HepG2 (cell line): ENCODE results near the gene DEGS1. TPM values are rescaled to one million over a fixed set of nuclear protein-coding genes. Genes with fewer than 3 reads are reported as not detected.
A peak's percentile ranks its signal among the peaks of the same experiment; 100 is the strongest.

Experiments used
- ATRX ChIP-seq: sonication (generic); formaldehyde crosslinking; IDR thresholded peaks from 2 replicates; pipeline ENCODE4 v1.4.0; 2020; ENCODE audit warnings: missing genetic modification reagents, borderline replicate concordance
- CBX5 ChIP-seq: sonication (generic); formaldehyde crosslinking; IDR thresholded peaks from 2 replicates; pipeline ENCODE4 v1.4.0; 2020; ENCODE audit warnings: missing genetic modification reagents, borderline replicate concordance
- CREM ChIP-seq, 2 experiments: sonication (generic) in 1 of 2; formaldehyde crosslinking in 1 of 2; IDR thresholded peaks; 2 replicates each; pipeline versions ENCODE4 v1.4.0 to v1.6.1; 2016 to 2020; ENCODE audit warnings: antibody characterized with exemption in 1 of 2, mild to moderate bottlenecking in 1 of 2, missing genetic modification reagents in 1 of 2
- HNF4G ChIP-seq, 2 experiments: sonication (generic) in 1 of 2; formaldehyde crosslinking in 1 of 2; IDR thresholded peaks; 2 replicates each; pipeline versions ENCODE4 v1.4.0 to v1.6.1; 2011 to 2020; ENCODE audit warnings: borderline replicate concordance in 2 of 2, low read depth in 2 of 2, mild to moderate bottlenecking in 2 of 2, low read length in 1 of 2, missing genetic modification reagents in 1 of 2, moderate library complexity in 1 of 2
- IRX3 ChIP-seq: sonication (generic); formaldehyde crosslinking; IDR thresholded peaks from 2 replicates; pipeline ENCODE4 v1.8.1; 2023; ENCODE audit warnings: mild to moderate bottlenecking, low read depth, missing genetic modification reagents, borderline replicate concordance
- KIAA2018 ChIP-seq: sonication (generic); formaldehyde crosslinking; IDR thresholded peaks from 2 replicates; pipeline ENCODE4 v1.5.0; 2020; ENCODE audit warnings: mild to moderate bottlenecking, missing genetic modification reagents, borderline replicate concordance
- KLF16 ChIP-seq, 2 experiments: sonication (generic) in 1 of 2; formaldehyde crosslinking in 1 of 2; IDR thresholded peaks; 2 replicates each; pipeline versions ENCODE4 v1.6.1 to v1.8.0; 2016 to 2023; ENCODE audit warnings: missing genetic modification reagents in 2 of 2, missing compliant biosample characterization in 1 of 2
- MED1 ChIP-seq: sonication (generic); formaldehyde crosslinking; IDR thresholded peaks from 2 replicates; pipeline ENCODE4 v1.4.0; 2020; ENCODE audit warnings: missing genetic modification reagents
- MLLT10 ChIP-seq: sonication (generic); formaldehyde crosslinking; IDR thresholded peaks from 2 replicates; pipeline ENCODE4 v1.4.0; 2020; ENCODE audit warnings: missing genetic modification reagents
- PPARG ChIP-seq: conservative IDR thresholded peaks from 2 replicates; pipeline ENCODE4 v1.6.1; 2016; ENCODE audit warnings: missing biosample characterization, missing genetic modification reagents
- SALL2 ChIP-seq: sonication (generic); formaldehyde crosslinking; IDR thresholded peaks from 2 replicates; pipeline ENCODE4 v1.8.1; 2023; ENCODE audit warnings: mild to moderate bottlenecking, missing genetic modification reagents, inconsistent platforms
- TARDBP ChIP-seq: sonication (generic); formaldehyde crosslinking; IDR thresholded peaks from 2 replicates; pipeline ENCODE4 v1.8.0; 2022; ENCODE audit warnings: mild to moderate bottlenecking, missing genetic modification reagents
- TIGD3 ChIP-seq: sonication (generic); formaldehyde crosslinking; IDR thresholded peaks from 2 replicates; pipeline ENCODE4 v1.5.1; 2020; ENCODE audit warnings: mild to moderate bottlenecking, missing genetic modification reagents, borderline replicate concordance
- ZBTB3 ChIP-seq: sonication (generic); formaldehyde crosslinking; IDR thresholded peaks from 2 replicates; pipeline ENCODE4 v1.4.0; 2020; ENCODE audit warnings: low read depth, mild to moderate bottlenecking, moderate library complexity, missing genetic modification reagents, borderline replicate concordance
- ZBTB33 ChIP-seq: sonication (generic); formaldehyde crosslinking; IDR thresholded peaks from 2 replicates; pipeline ENCODE4 v1.4.0; 2020; ENCODE audit warnings: missing genetic modification reagents
- ZNF160 ChIP-seq: sonication (generic); formaldehyde crosslinking; IDR thresholded peaks from 2 replicates; pipeline ENCODE4 v1.8.0; 2022; ENCODE audit warnings: mild to moderate bottlenecking, inconsistent platforms, missing genetic modification reagents
- ZNF615 ChIP-seq: sonication (generic); formaldehyde crosslinking; IDR thresholded peaks from 2 replicates; pipeline ENCODE4 v1.5.0; 2020; ENCODE audit warnings: mild to moderate bottlenecking, missing genetic modification reagents, borderline replicate concordance
- polyA plus RNA-seq, 8 experiments: library from polyadenylated mRNA; depleted of rRNA in 3 of 8; stranded (reverse) in 7 of 8; unstranded in 1 of 8; fragments of >200 nt; fragmentation: Illumina TruSeq in 4 of 8; extraction: Trizol in 4 of 8; gene quantifications; 2 replicates each; pipeline versions ENCODE4 v1.2.1 to v1.2.3, GENCODE V29; 2011 to 2016; ENCODE audit warnings: low read depth in 4 of 8, missing spikeins in 1 of 8, mixed read lengths in 1 of 8; ENCODE audit not compliant: insufficient read depth in 1 of 8
- total RNA-seq, 5 experiments: library from RNA; depleted of rRNA; stranded (reverse); fragments of >200 nt; fragmentation: Illumina TruSeq; extraction: Trizol; gene quantifications; 2 replicates each; pipeline ENCODE4 v1.2.3, GENCODE V29; 2016; ENCODE audit warnings: low read depth in 1 of 5

DEGS1 gene
- total and polyA plus RNA-seq, 2 of the 13 experiments (the other 11 are each of a cell fraction or from before 2014, with no cell fraction given) = 18.1 to 35.9 TPM

- TF ChIP-seq TIGD3 (CRISPR knock-in tag) (no peak), CREM (IDR thresholded peaks at IDR 0.05) (no peak), CREM (CRISPR knock-in tag; IDR thresholded peaks at IDR 0.05) (no peak), SALL2 (CRISPR knock-in tag) (no peak), HNF4G (IDR thresholded peaks at IDR 0.05; ENCODE audit: borderline replicate concordance, low read depth, low read length) (no peak), HNF4G (CRISPR knock-in tag; IDR thresholded peaks at IDR 0.05; ENCODE audit: borderline replicate concordance, low read depth) (no peak), MLLT10 (CRISPR knock-in tag) (no peak), IRX3 (no peak), ZNF615 (no peak), PPARG (CRISPR knock-in tag) (no peak), MED1 (CRISPR knock-in tag) (peak; percentile 46; the same call in 1 of the 2 replicates), CBX5 (CRISPR knock-in tag) (no peak), ZNF160 (CRISPR knock-in tag) (no peak), KLF16 (CRISPR knock-in tag; IDR thresholded peaks at IDR 0.05) (no peak), TARDBP (CRISPR knock-in tag) (no peak), KIAA2018 (no peak), ZBTB33 (no peak), ATRX (CRISPR knock-in tag) (no peak), ZBTB3 (CRISPR knock-in tag) (no peak)
Observed at GRCh38 chr1:224183591-224184312, 712 bp downstream of the DEGS1 start (continued).
